A172 (cell line): ENCODE measurements around the gene NFATC1. TPM values are rescaled to one million over a fixed set of nuclear protein-coding genes. Genes with fewer than 3 reads are reported as not detected.
A peak's percentile ranks its signal among the peaks of the same experiment; 100 is the strongest.

ENCODE experiments used
- DNase-seq: peaks from one replicate; pipeline ENCODE4 v3.0.0-alpha.2; 2015; ENCODE audit warnings: low spot score
- total RNA-seq: library from RNA; depleted of rRNA; stranded (reverse); fragments of >200 nt; shearing (Covaris generic); gene quantifications from 2 replicates; pipeline ENCODE4 v1.2.3, GENCODE V29; 2014

The NFATC1 gene
- total RNA-seq, 1 experiment from 2014 or later, result 7.7 TPM

- no peak for DNase-seq
Measured at GRCh38 chr18:79457239-79457638, 61.5 kb downstream of the NFATC1 start.

GRCh38 chr18:79457652-79458051 lies 61.9 kb downstream of the NFATC1 start:
- DNase-seq, result no peak

GRCh38 chr18:79458131-79458838 lies 62.6 kb downstream of the NFATC1 start:
- DNase-seq, result peak; percentile 88

- no peak for DNase-seq
Measured at GRCh38 chr18:79458917-79459803, 63.4 kb downstream of the NFATC1 start.

- DNase-seq, result peak; percentile 19
Measured at GRCh38 chr18:79459946-79460480, 64.3 kb downstream of the NFATC1 start.

GRCh38 chr18:79460481-79461300 lies 65.0 kb downstream of the NFATC1 start:
- DNase-seq, result no peak

GRCh38 chr18:79461627-79462026 lies 65.9 kb downstream of the NFATC1 start:
- no peak for DNase-seq

- DNase-seq, result no peak
Measured at GRCh38 chr18:79463424-79463960, 67.8 kb downstream of the NFATC1 start.

- no peak for DNase-seq
Measured at GRCh38 chr18:79465392-79465991, 69.8 kb downstream of the NFATC1 start.

GRCh38 chr18:79466591-79466990 lies 70.9 kb downstream of the NFATC1 start:
- no peak for DNase-seq

- DNase-seq, result no peak
Measured at GRCh38 chr18:79467126-79467525, 71.4 kb downstream of the NFATC1 start.

GRCh38 chr18:79468119-79468789 lies 72.5 kb downstream of the NFATC1 start:
- DNase-seq, result no peak

GRCh38 chr18:79469309-79469708 lies 73.6 kb downstream of the NFATC1 start:
- DNase-seq, result no peak

- no peak for DNase-seq
Measured at GRCh38 chr18:79469751-79470505, 74.2 kb downstream of the NFATC1 start.

- DNase-seq, result no peak
Measured at GRCh38 chr18:79470547-79470946, 74.8 kb downstream of the NFATC1 start.

- DNase-seq, result no peak
Measured at GRCh38 chr18:79471046-79471445, 75.3 kb downstream of the NFATC1 start.

- DNase-seq, result no peak
Measured at GRCh38 chr18:79471597-79471996, 75.9 kb downstream of the NFATC1 start.

GRCh38 chr18:79472176-79472575 lies 76.4 kb downstream of the NFATC1 start:
- no peak for DNase-seq

GRCh38 chr18:79472946-79473345 lies 77.2 kb downstream of the NFATC1 start:
- no peak for DNase-seq
